ENCODE results near the gene PKP1.

The PKP1 gene

DNA sequence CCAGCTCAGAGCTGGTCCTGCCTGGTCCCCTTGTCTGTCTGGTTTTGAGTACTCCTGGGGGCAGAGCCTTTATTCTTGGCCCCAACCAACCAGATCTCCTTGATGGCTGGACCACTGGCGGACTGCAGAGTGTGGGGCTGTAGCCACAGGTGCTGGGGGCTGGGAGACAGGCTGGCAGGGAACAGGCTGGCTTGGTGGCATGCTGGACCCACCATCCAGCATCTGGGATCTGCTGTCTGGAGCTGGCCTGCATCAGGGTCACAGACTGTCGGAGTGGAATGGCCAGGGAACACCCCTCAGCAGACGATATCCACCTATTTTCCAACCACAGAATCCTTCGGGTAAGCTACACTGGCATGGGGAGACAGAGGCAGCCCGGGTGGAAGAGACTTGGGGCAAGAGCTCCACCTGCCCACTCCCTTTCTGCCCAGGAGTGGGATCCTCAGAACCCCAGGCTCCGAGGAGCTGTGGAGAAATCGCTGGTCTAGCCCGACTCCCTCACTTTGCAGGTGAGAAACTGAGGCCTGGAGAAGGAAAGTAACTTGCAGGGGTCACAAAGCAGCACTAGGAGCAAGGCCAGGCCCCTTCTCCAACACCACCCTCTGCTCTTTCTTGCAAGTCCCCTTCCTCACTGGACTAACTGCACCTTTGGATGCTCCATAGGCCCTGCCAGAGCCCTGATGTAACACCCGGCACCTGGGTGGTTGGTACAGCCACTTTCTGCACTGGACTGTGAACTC is 53.6 kb downstream of the PKP1 start:
- DNase-seq (no peak), ATAC-seq (no peak)
- H3K4me3 Mint-ChIP-seq = no peak overlapping the region
- no peak overlapping the region for H3K27ac Mint-ChIP-seq
- peaks cover 5% of the 10 kb centered on the region for H3K27me3 Mint-ChIP-seq
- H3K4me1 Mint-ChIP-seq = no peaks in the 10 kb centered on the region
- no peaks in the 10 kb centered on the region for H3K9me3 Mint-ChIP-seq

GRCh38 chr1:201341377-201341776 is 58.1 kb downstream of the PKP1 start:
- ATAC-seq (no peak), DNase-seq (no peak)
- H3K4me3 Mint-ChIP-seq = no peak overlapping the region
- no peak overlapping the region for H3K27ac Mint-ChIP-seq
- H3K9me3 Mint-ChIP-seq = no peaks in the 10 kb centered on the region
- H3K4me1 Mint-ChIP-seq = no peaks in the 10 kb centered on the region
- H3K27me3 Mint-ChIP-seq = peaks cover 5% of the 10 kb centered on the region

DNA sequence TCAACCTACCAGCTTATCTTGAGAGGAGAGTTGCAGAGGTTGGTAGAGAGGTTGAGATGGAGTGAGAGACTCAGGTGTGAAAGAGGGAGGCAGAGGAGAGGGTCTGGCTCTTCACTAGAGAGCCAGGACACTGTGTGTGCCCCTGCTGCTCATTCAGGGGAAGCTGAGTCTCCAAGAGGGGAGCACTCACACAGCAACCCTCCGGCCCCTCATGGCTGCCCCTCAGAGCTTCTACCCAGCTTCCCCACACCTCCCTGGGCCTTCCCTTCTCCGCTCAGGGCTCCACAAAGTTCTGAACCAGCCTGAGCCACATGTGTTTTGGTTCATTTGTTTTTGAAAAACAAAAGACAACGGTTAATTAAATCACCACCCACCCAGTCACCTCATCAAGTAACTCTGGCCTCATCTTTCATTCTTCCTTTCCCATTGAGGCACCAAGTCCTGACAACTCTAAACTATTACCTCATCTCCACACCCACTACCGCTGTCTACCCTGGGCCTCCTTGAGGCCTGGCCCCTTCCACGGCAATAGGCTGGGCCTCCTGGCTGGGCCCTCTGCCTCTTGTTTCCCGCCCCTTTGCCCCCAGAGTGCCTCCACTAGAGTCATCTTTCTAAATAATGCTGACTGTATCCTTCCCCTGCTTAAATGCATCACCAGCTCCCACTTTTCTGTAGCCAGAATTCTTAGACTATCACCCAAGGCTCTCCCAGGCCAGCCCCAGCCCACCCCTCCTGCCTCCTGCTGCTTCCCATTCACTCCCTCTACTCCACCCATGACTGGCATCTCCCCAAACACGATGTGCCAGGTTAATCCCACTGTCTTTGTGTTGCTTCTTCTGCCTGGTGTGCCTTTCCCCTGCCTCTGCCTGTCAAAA is 61.1 kb downstream of the PKP1 start:
- DNase-seq = no peak
- Mint-ChIP-seq H3K4me3 (no peak overlapping the region), H3K4me1 (no peaks in the 10 kb centered on the region), H3K9me3 (no peaks in the 10 kb centered on the region), H3K27ac (peak overlapping the region in 1 of 2 donors; percentile 55), H3K27me3 (peaks cover 23% of the 10 kb centered on the region)
- ATAC-seq = no peak

- H3K9me3 Mint-ChIP-seq = no peaks in the 10 kb centered on the region
- no peaks in the 10 kb centered on the region for H3K4me1 Mint-ChIP-seq
- no peak for ATAC-seq
- no peak for DNase-seq
- peaks cover 18% of the 10 kb centered on the region for H3K27me3 Mint-ChIP-seq
- no peak overlapping the region for H3K4me3 Mint-ChIP-seq
- H3K27ac Mint-ChIP-seq = no peak overlapping the region
Measured at GRCh38 chr1:201345081-201345355, 61.7 kb downstream of the PKP1 start.

- H3K27me3 Mint-ChIP-seq = peaks cover 18% of the 10 kb centered on the region
- no peaks in the 10 kb centered on the region for H3K9me3 Mint-ChIP-seq
- no peak overlapping the region for H3K27ac Mint-ChIP-seq
- no peak for DNase-seq
- H3K4me3 Mint-ChIP-seq = no peak overlapping the region
- H3K4me1 Mint-ChIP-seq = no peaks in the 10 kb centered on the region
- ATAC-seq = no peak
Measured at GRCh38 chr1:201346337-201346939, 63.1 kb downstream of the PKP1 start.

GRCh38 chr1:201346987-201347386 is 63.7 kb downstream of the PKP1 start:
- DNase-seq (no peak), ATAC-seq (no peak)
- Mint-ChIP-seq H3K9me3 (no peaks in the 10 kb centered on the region), H3K27ac (no peak overlapping the region), H3K27me3 (peaks cover 18% of the 10 kb centered on the region), H3K4me3 (no peak overlapping the region), H3K4me1 (no peaks in the 10 kb centered on the region)

DNA sequence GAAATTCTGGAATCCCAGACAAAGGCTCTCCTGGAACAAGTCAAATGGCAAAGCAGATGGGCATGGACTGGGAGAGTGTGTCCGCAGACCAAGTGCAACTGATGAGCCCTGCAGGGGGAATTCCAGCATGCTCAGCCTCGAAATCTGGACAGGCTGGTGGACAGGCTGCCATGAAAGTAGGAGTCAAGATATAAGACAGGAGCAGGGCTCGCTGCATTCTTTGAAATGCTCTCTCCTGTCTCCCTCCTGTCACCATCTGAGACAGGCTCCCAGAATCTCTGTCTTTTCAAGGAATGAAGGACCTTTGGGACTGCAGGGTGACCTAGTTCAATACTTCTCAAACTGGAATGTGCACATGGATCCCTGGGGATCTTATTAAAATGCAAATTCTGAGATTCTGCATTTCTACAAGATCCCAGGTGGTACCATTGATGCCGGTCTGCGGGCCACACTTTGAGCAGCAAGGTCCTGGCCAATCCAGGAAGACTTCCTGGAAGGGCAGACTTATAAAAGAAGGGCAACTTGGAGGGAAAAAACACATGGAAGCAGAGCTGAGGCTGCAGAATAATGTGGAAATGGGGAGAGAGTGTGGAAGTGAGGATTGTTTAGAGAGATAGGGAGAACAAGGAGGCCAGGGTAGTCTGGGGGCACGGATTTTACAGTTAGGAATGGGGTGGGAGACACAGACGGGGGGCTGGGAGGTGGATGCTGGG is 64.3 kb downstream of the PKP1 start:
- Mint-ChIP-seq H3K27ac (no peak overlapping the region), H3K27me3 (peaks cover 18% of the 10 kb centered on the region), H3K4me3 (no peak overlapping the region), H3K9me3 (no peaks in the 10 kb centered on the region), H3K4me1 (no peaks in the 10 kb centered on the region)
- ATAC-seq (no peak), DNase-seq (no peak)

DNA sequence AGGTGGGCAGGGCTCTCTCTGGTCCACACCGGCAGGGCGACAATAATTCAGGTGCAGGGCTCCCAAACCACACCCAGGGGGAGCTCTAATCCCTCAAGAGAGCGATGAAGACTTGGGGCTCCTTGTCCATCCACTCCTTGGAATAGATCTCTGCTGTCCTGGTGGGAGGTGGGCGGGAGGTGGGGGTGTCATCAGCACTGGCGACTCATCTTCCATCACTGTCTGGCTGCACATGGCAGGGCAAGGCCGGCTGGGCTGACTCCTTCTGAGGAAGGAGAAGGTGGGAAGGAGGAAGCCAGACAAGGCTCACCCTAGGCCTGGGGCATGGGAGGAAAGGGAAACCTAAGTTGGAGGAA is 64.9 kb downstream of the PKP1 start:
- DNase-seq = peak; percentile 27 to 32

GRCh38 chr1:201349092-201349491 is 65.8 kb downstream of the PKP1 start:
- no peaks in the 10 kb centered on the region for H3K9me3 Mint-ChIP-seq
- ATAC-seq (no peak), DNase-seq (no peak)
- H3K4me1 Mint-ChIP-seq = no peaks in the 10 kb centered on the region
- H3K27me3 Mint-ChIP-seq = peaks cover 18% of the 10 kb centered on the region
- no peak overlapping the region for H3K4me3 Mint-ChIP-seq
- no peak overlapping the region for H3K27ac Mint-ChIP-seq

More for the DNA sequence above, 64.9 kb downstream of the PKP1 start:
- Mint-ChIP-seq H3K4me1 (no peaks in the 10 kb centered on the region), H3K4me3 (no peak overlapping the region), H3K27me3 (peaks cover 18% of the 10 kb centered on the region), H3K27ac (no peak overlapping the region), H3K9me3 (no peaks in the 10 kb centered on the region)
- ATAC-seq = peak; percentile 68

GRCh38 chr1:201350361-201350725 is 67.0 kb downstream of the PKP1 start:
- Mint-ChIP-seq H3K27me3 (peaks cover 18% of the 10 kb centered on the region), H3K4me1 (no peaks in the 10 kb centered on the region), H3K9me3 (no peaks in the 10 kb centered on the region), H3K27ac (no peak overlapping the region), H3K4me3 (no peak overlapping the region)
- ATAC-seq (no peak), DNase-seq (no peak)

- H3K27ac Mint-ChIP-seq = no peak overlapping the region
- H3K27me3 Mint-ChIP-seq = peaks cover 18% of the 10 kb centered on the region
- no peaks in the 10 kb centered on the region for H3K9me3 Mint-ChIP-seq
- no peak overlapping the region for H3K4me3 Mint-ChIP-seq
- no peak for DNase-seq
- H3K4me1 Mint-ChIP-seq = no peaks in the 10 kb centered on the region
- ATAC-seq = no peak
Measured at GRCh38 chr1:201350884-201351283, 67.6 kb downstream of the PKP1 start.

GRCh38 chr1:201351617-201352016 is 68.3 kb downstream of the PKP1 start:
- DNase-seq (no peak), ATAC-seq (no peak)
- Mint-ChIP-seq H3K4me3 (no peak overlapping the region), H3K9me3 (no peaks in the 10 kb centered on the region), H3K27ac (no peak overlapping the region), H3K4me1 (no peaks in the 10 kb centered on the region), H3K27me3 (peaks cover 18% of the 10 kb centered on the region)

GRCh38 chr1:201353186-201353940 is 70.1 kb downstream of the PKP1 start:
- Mint-ChIP-seq H3K4me1 (no peaks in the 10 kb centered on the region), H3K27me3 (peaks cover under 1% of the 10 kb centered on the region), H3K27ac (peak overlapping the region in 1 of 2 donors; percentile 23), H3K9me3 (no peaks in the 10 kb centered on the region), H3K4me3 (no peak overlapping the region)
- DNase-seq = no peak
- no peak for ATAC-seq

DNA sequence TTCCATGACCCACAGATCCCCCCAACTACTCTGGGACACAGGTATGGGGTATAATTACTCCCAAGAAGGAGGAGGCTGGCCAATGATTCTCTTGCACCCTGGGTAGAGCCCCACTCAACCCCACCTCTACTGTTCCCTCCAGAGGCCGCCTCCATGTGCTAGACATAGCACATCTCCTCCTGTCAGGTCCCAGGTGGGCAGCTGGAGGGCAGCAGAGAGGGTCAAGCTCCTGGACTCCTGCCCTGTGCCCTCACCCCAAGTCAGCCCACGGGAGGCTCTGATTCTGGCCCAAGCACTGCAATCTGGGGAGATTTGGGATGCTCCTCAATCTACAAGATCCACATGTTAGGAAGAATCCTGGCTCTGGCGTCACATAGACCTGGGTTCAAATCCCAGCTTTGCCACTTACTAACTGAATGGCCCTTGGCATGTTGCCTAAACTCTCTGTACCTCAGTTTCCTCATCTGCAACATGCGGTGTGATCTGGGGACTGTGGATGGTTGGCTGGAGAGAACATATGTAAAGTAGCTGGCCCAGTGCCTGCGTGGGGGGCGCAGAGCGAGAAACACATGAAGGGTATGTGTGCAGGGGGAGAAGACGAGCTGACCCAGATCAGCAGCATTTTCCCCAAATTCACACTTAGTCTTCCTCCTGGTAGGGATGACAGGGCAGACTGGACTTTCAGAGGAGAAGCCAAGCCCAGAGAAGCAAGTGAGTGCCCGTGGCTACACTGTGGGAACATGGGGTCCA is 71.0 kb downstream of the PKP1 start:
- Mint-ChIP-seq H3K4me3 (no peak overlapping the region), H3K27me3 (no peaks in the 10 kb centered on the region), H3K27ac (peak overlapping the region in 1 of 2 donors; percentile 43), H3K4me1 (no peaks in the 10 kb centered on the region), H3K9me3 (no peaks in the 10 kb centered on the region)
- DNase-seq (no peak), ATAC-seq (no peak)

- H3K4me3 Mint-ChIP-seq = no peak overlapping the region
- H3K4me1 Mint-ChIP-seq = no peaks in the 10 kb centered on the region
- H3K27ac Mint-ChIP-seq = no peak overlapping the region
- no peaks in the 10 kb centered on the region for H3K9me3 Mint-ChIP-seq
- no peaks in the 10 kb centered on the region for H3K27me3 Mint-ChIP-seq
- DNase-seq (no peak), ATAC-seq (no peak)
Measured at GRCh38 chr1:201354901-201355295, 71.6 kb downstream of the PKP1 start.
